GM18526 (cell line): ENCODE data around the gene HOTAIR.

Experiments
- POLR2A ChIP-seq: IDR thresholded peaks from 3 replicates; pipeline ENCODE4 v1.6.1; 2011; ENCODE audit not compliant: insufficient read length; ENCODE audit errors: extremely low read depth

Gene HOTAIR

DNA sequence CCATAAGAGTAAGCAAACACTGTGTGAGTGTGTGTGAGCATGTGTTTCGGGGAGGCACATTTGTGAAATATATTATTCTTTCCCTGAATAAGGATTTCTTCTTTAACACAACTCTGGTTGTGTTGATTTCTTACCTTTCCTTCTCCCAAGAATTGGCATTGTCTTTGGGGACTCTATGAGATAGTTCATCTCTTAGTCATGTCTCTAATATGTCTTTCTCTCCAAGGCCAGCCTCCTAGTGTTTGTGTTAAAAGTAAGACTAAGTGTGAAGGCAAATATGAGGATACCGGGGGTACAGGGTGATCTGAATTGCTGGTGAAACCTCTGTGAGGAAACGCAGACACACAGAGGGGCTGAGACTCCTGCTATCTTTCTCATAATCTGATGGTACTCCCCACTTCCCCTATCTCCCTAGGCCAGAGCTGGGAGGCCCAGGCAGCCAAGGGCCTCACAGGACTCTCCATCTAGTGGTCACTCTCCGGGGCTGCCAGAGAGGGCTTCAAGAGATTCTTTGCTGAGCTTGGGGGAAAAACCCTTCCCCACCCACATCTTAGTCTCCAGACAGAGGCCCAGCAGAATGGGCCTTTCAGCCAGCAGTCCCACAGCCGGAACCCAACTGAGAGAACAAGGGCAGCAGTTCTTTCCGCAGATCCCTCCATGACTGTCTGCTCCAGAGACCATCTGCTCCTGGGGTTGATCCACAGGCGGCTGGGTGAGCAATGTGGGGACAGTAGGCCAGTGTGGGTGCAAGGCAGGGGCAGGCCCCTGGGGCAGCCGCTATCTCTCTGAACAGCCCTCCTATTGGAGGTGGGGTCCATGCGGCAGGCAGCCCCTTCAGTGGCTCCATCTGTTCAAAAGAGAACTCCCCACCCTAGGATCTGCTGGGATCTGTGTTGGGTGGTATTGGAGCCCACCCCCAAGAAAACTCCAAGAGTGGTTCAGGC, 25.8 kb downstream of the HOTAIR start:
- no peak for TF ChIP-seq POLR2A

DNA sequence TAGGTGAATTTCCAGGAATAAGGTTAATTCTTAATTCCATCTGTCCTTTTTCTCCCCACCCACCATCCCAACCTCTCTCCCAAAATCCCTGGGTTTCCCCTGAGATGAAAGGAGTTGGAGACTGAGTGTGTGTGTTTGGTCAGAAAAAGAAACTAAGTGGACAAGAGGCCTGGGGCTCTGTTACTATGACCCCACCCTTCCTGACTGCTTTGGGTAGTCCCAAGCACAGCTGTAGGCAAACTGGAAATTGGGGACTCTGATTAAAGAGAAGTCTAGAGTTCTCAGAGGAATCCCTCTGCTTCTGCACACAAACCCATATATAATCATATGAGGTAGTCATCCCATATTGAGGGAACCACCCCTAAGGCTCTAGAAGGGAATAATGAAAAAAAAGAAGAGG, 27.0 kb downstream of the HOTAIR start:
- TF ChIP-seq POLR2A = no peak

DNA sequence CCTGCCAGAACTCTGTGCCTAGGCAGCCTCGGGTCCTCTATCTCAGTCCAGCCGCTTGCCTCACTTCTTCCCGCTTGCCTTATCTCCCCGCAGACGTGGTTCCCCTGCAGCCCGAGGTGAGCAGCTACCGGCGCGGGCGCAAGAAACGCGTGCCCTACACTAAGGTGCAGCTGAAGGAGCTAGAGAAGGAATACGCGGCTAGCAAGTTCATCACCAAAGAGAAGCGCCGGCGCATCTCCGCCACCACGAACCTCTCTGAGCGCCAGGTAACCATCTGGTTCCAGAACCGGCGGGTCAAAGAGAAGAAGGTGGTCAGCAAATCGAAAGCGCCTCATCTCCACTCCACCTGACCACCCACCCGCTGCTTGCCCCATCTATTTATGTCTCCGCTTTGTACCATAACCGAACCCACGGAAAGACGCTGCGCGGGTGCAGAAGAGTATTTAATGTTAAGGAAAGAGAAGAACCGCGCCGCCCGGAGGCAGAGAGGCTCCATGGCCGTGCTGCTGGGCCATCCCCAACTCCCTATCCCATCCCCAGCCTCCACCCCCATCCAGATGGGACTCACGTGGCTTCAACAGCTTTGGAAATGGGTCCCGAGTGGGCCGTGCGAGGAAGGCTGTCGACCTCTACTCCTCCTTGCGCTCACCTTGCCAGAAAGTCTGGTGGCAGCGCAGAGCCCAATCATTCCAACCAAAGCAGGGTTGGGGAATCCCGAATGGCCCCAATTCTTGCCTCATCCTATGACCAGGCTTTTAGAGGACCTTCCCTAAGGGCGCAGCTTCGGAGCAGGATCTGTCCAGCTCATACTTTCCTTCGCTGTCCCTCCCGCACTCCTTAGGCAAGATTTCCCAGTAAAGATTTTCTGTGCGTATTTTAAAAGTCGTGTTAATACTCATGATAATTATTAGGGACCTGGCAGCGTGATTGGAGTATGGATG, 29.6 kb downstream of the HOTAIR start:
- no peak for TF ChIP-seq POLR2A

DNA sequence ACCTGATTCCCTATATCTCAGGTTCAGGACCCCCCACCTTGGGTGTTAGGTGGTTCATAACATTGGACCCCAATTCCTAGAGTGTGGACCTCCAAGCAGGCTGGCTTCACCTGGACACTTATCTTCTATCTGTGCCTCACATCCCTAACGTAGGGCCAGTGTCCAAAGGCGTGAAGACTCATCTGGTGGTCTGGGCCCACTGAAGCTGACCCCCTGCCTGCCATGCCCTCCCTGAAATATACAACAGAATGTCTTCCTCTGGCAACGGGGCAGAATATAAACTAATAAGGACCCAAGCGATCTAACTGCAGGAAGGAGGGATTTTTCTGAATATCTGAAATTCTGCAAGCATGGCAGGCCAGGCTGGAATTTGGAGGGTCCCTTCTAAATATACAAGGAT, 30.5 kb downstream of the HOTAIR start:
- TF ChIP-seq POLR2A = no peak

DNA sequence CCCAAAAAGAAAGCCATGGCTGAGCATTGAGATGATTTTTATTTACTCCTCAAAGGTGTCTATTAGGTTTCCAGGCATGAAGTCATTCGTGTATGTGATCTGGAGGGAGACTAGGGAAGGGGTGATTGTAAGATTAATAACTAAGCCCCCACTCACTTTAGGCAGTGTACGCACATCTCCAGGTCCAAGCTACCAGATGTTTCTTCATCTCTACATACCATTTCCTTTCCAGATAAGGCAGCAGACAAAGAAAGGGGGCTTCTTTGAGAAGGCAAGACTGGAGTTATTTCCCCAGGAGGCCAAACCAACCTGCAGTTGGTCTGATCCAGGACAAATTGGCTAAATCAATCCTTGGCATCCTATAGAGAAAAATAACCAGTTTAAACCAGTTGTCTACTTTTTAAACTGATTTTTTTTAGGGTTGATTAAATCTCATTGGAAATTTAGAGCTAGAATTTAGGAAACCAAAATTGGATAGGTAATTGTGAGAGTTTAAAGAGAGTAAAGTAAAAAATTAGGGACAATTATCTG, 32.2 kb downstream of the HOTAIR start:
- no peak for TF ChIP-seq POLR2A

DNA sequence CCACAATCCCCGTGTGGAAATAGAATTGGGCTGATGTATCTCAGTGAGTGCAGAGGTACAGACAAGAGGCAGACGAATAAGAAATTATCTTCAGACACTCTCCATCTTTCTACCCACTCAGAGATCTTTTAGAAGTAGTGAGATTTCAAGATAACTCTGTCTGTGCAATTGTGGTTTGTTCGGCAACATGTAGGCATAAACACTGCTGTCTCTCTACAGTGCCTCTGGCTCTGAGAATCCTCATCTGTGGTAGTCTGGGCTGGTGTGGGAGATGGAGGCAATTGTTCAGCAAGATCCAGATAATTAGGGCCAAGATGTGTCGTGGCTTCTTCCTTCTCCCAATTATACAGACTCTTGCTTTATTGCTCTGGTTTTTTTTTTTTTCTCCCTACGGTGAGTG, 33.0 kb downstream of the HOTAIR start:
- TF ChIP-seq POLR2A = no peak

DNA sequence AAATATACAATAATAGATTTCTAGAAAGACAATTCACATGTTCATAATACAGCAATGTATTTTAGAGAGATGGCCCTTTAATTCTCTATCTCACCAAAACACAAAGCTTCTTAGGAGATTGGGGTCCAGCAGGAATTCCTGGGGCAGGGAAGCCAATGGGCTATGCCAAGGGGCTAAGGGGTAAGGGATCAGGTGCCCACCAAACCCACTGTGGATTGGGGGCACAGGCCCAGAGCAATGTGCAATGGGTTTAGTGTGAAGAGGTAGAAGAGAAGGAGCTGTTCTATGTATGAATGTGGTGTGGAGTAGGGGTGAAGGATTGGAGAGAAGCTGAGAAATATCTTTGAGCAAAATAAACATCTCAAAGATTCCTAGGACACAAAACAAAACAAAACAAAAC, 33.6 kb downstream of the HOTAIR start:
- no peak for TF ChIP-seq POLR2A

DNA sequence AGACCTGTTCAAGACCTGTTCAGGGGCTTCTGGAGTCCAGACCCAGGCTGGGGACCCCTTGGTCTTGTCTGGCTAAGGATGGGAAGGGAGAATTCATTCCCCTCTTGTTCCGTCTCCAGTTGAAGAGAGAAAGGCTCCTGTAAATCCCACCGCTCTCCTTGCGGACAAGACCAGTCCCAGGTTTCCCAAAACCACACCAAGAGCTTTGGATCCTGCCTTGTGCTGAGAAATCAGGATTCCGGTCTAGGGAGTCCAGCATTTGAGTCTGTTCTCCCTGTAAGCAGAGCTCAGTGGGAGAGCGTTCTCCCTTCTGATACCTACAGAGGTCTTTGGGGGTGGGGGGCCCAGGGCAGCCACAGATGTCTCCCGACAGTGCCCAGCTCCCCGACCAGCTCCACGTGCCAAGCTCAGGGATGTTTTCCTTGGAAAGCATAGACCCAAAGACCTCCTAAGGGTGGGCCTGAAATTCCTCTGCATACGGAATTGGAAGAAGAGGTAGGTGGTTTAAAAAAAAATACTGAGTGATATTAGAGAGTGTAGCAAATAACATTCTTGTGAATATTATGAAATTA, 34.2 kb downstream of the HOTAIR start:
- TF ChIP-seq POLR2A = no peak

DNA sequence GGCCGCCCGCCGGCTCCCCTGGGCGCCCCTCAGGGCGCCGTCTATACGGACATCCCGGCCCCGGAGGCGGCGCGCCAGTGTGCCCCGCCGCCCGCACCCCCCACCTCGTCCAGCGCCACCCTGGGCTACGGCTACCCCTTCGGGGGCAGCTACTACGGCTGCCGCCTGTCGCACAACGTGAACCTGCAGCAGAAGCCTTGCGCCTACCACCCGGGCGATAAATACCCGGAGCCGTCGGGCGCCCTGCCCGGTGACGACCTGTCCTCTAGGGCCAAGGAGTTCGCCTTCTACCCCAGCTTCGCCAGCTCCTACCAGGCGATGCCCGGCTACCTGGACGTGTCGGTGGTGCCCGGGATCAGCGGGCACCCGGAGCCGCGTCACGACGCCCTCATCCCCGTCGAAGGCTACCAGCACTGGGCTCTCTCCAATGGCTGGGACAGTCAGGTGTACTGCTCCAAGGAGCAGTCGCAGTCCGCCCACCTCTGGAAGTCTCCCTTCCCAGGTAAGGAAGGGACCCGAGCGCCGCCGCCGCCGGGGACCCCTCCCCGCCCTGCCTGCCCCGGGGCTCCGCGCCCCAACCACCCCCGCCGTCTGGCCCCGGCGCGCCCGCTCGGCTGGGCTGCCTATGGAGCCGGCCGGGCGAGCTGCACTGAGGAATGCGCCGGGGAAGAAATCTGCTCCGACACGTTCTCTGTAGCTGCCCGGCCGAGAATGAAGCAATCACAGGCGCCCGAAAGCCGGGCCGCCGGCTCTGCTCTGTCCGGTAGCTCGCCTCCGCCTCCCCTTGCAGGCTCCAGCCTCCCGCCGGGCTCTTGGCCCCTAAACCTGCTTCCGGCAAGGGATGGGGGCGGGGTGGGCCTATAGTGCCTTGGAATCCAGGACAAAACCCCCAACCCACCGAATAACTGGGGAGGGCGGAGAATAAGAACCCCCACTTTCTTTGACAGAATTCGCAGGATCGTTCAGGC, 35.3 kb downstream of the HOTAIR start:
- no peak for TF ChIP-seq POLR2A

DNA sequence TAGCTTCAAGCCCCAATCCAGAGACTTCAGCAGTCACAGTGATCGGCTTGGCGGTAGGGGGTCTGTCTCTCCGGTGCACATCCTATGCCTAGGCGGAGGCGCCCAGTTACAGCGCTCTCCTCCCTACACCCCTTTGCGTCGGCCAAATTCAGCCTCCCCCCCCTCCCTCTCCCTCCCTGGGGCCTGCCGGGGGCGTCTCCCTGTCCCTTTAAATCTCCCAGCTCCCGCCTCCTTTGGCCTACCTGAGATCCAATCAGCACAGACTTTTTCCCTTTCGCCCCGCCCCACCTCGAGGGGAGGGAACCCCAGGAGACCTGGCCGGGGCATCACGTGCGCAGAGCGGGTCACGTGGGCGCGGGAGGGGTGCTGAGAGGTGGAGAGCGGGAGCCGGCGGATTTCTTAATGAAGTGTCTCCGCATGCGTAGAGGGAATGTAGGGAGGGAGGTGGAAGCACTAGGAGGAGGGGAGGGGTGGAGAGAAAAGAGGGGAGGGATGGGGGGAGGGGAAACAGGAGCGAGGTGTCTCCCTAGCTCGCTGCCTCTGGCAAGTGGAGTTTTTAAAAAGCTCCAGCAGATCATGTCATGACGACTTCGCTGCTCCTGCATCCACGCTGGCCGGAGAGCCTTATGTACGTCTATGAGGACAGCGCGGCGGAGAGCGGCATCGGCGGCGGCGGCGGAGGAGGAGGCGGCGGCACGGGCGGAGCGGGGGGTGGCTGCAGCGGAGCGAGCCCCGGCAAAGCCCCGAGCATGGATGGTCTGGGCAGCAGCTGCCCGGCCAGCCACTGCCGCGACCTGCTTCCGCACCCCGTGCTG, 36.2 kb downstream of the HOTAIR start, which contains the start of gene HOXC13:
HOXC13 (plus strand) TSS at position 506 of the 815 bp plus-strand sequence; CDS start at position 582, 76 bp downstream.
- TF ChIP-seq POLR2A = no peak

DNA sequence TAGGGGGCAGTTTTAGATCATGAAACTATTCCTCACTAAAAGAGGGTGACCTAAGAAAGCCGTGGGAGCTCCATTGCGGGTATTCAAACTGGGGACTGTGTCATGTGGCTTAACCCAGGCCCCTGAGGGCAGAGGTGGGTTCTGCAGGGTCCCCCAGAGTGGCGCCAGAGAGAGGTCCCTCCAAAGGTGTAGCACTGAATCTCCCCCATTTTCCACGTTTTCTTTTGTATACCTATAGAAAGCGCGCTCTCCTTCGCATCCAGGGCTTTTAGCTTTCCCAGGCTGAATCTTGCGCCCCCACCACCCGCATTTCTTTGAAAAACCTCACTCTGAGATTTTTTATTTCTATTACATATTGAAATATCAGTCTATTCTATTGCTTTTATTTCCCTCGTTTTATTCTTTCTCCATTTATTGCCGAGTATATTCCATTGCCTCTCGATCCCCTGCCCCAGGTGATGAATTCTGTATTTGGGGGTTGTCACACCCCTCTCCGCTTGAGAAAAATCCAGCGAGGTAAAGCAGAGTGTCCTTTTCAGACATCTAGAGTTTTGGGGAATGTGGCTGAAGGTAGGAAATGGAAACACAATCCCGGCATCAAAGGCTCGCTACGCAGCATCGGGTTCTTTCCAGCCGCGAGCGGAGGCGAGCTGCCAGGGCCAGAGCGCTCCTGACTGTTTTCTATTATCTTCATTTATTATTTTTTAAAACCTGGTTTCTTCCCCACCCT, 37.0 kb downstream of the HOTAIR start:
- no peak for TF ChIP-seq POLR2A

DNA sequence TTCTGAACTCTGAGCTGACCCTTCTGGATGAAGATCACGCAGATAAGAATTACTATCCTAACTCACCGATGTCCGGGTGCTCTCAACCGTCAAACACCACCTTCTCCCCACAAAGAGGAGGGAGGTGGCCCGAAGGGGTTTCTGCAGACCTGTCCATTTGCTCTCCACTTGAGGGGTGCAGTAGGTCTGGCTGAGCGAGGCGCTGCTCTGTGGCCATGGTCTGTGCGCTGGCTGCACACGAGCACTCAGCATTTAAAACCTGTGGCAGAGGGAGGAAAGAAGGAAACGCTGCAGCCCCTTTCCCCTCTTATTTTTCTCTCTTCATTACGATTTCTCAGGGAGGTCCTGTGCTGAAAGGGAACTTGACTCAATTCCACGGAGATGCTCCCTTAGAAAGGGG, 37.7 kb downstream of the HOTAIR start:
- TF ChIP-seq POLR2A = no peak

DNA sequence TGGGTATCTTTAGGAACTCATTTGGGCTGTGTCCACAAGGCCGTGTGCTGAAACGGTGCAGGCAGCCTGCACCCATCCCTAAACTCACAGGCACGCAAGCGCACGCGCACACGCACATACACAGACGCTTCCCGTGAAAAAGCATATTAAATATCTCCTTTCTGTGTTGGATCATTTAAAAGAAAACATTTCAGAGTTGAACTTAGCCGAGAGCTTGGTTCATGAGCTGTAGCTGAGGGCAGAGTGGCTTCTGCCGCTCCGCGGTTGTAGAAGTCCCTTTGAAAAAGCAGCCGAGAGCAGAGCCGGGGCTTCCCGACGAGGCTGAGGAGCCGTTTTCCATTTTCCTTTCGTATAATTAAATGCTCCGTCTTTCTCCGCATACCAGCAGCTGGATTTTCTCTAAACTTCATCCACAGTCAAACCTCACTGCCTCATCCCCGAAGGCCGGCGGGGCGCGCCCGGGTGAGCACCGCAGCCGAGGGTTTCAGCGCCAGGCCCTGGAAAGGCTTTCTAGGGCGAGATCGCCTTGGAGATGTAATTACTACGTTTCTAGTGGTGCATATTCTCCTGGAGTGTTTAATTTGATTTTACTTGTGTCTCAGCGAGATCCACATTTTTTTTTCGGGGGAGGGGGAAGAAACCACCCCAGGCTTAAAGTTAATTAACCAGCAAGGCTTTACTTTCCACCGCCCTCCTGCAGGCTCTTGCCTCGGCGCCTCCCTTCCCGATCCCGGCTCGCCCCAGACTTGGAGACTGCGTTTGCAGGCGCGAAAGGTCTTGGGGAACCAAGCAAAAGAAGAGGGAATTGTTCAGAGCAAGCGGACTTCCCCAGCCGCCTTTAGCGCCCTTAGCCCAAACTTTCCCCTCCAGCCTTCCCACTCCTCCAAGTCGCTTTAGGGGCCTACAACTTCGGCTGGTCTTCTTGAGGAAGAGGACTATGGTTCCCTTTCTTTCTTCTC, 39.1 kb downstream of the HOTAIR start:
- no peak for TF ChIP-seq POLR2A
